Natural killer cell (primary cell): ENCODE results near the gene CEP104. TPM values are rescaled to one million over a fixed set of nuclear protein-coding genes. Genes with fewer than 3 reads are reported as not detected.
A peak's percentile ranks its signal among the peaks of the same experiment; 100 is the strongest.

ENCODE experiments used
- ATAC-seq, 3 donors: fragments of 150-1000 bp in 2 of 3; fragments of 200-7000 bp in 1 of 3; cut with Tn5 transposase; 1 replicate in 1 of 3; 2 replicates in 2 of 3; pipeline ENCODE4 v1.10.0; 2021; ENCODE audit warnings: mild to moderate bottlenecking in 2 of 3, moderate library complexity in 2 of 3
- DNase-seq, 2 donors: peaks; one replicate each; pipeline versions ENCODE4 v3.0.0 to v3.0.0-alpha.2; 2013 to 2021; ENCODE audit warnings: mixed read lengths in 1 of 2
- H3K27ac ChIP-seq: one replicate; pipeline ENCODE4 v1.5.1; 2013; ENCODE audit warnings: mild to moderate bottlenecking, low read length
- H3K27me3 ChIP-seq: one replicate; pipeline ENCODE4 v1.6.1; 2013; ENCODE audit warnings: low read length; ENCODE audit not compliant: control insufficient read depth, insufficient read depth
- H3K36me3 ChIP-seq: one replicate; pipeline ENCODE4 v1.6.1; 2013; ENCODE audit warnings: low read length; ENCODE audit not compliant: control insufficient read depth, insufficient read depth
- H3K4me1 ChIP-seq: one replicate; pipeline ENCODE4 v1.6.1; 2013; ENCODE audit warnings: low read length; ENCODE audit not compliant: control insufficient read depth, insufficient read depth
- H3K4me3 ChIP-seq: one replicate; pipeline ENCODE4 v1.5.1; 2013; ENCODE audit warnings: low read length
- H3K9me3 ChIP-seq: one replicate; pipeline ENCODE4 v1.6.1; 2013; ENCODE audit warnings: low read length; ENCODE audit not compliant: control insufficient read depth, insufficient read depth
- H3K27ac Mint-ChIP-seq, 2 donors: one replicate each; pipeline ENCODE4 v1.8.0; 2022; ENCODE audit warnings: mild to moderate bottlenecking in 2 of 2, mixed read lengths in 2 of 2, moderate library complexity in 1 of 2
- H3K27me3 Mint-ChIP-seq, 2 donors: one replicate each; pipeline ENCODE4 v1.8.0; 2022; ENCODE audit warnings: low read depth in 2 of 2, mixed read lengths in 2 of 2
- H3K36me3 Mint-ChIP-seq: one replicate; pipeline ENCODE4 v1.8.0; 2022; ENCODE audit warnings: mixed read lengths
- H3K4me1 Mint-ChIP-seq, 2 donors: one replicate each; pipeline ENCODE4 v1.8.0; 2022; ENCODE audit warnings: mixed read lengths in 2 of 2
- H3K4me3 Mint-ChIP-seq: one replicate; pipeline ENCODE4 v1.8.0; 2022; ENCODE audit warnings: mild to moderate bottlenecking, moderate library complexity, mixed read lengths
- H3K9me3 Mint-ChIP-seq, 2 donors: one replicate each; pipeline ENCODE4 v1.8.0; 2022; ENCODE audit warnings: mixed read lengths in 2 of 2
- WGBS: methylation state at CpG from one replicate; pipeline ENCODE4 v1.1.7; 2013; ENCODE audit warnings: missing lambda C conversion rate; ENCODE audit not compliant: insufficient coverage; 5-methylcytosine and 5-hydroxymethylcytosine counted together
- intact Hi-C: fragments of 100-400 bp; cut with micrococcal nuclease; formaldehyde crosslinking; loops from one replicate; pipeline ENCODE4 v1.14.2; 2022
- total RNA-seq, 4 donors: library from RNA; stranded (reverse); fragments of 120-200 nt in 1 of 4; gene quantifications; one replicate each; pipeline versions ENCODE4 v1.2.3 to v1.2.4, GENCODE V29; 2013 to 2022
- TF ChIP-seq, protein P1 (sequence below): fragments of 200-600 bp; IDR thresholded peaks from one replicate; pipeline ENCODE4 v1.8.0; 2022; ENCODE audit warnings: antibody characterized with exemption

CEP104 gene
- total RNA-seq, 3 donors from 2014 or later (not counting 1 experiment from before 2014, with no cell fraction given): 37.1 to 60.2 (median 51.8) TPM

DNA sequence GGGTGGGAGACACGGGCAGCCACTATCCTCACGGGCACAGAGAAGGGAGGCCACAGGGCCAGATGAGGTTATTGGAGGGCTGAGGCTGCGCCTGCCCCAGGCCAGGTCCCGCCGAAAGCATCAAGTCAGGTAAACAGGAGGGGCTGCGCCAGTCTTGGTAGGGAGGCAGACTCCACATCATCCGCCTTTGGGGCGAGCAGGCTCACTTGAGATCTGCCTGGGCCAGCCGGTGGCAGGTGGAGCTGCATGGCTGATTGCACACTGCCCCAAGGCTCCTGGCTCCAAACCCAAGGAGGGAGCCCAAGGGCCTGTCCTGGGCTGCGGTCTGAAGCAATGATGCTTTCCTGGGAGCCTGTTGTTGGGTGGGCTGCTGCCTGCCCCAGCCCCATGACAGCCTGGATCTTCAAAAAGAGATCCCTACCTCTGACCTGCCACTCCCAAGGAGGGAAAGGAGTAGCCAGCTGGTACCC, 79.9 kb downstream of the CEP104 start:
- H3K36me3 ChIP-seq: peaks cover 27% of the 10 kb centered on the region
- Mint-ChIP-seq H3K4me1 (peaks cover 0 to 7% of the 10 kb centered on the region in 2 donors), H3K9me3 (no peaks in the 10 kb centered on the region), H3K4me3 (no peak overlapping the region), H3K27ac (no peak overlapping the region), H3K36me3 (peaks cover 7% of the 10 kb centered on the region), H3K27me3 (no peaks in the 10 kb centered on the region)
- H3K27me3 ChIP-seq: no peaks in the 10 kb centered on the region
- intact Hi-C loops: no loop called here
- 91% methylated on average over 10 of the region's 10 CpGs for WGBS
- DNase-seq (no peak), ATAC-seq (no peak)
- H3K9me3 ChIP-seq: no peaks in the 10 kb centered on the region
- no peak overlapping the region for H3K27ac ChIP-seq
- H3K4me1 ChIP-seq: peaks cover 22% of the 10 kb centered on the region
- H3K4me3 ChIP-seq: no peak overlapping the region
- TF ChIP-seq, protein P1, sequence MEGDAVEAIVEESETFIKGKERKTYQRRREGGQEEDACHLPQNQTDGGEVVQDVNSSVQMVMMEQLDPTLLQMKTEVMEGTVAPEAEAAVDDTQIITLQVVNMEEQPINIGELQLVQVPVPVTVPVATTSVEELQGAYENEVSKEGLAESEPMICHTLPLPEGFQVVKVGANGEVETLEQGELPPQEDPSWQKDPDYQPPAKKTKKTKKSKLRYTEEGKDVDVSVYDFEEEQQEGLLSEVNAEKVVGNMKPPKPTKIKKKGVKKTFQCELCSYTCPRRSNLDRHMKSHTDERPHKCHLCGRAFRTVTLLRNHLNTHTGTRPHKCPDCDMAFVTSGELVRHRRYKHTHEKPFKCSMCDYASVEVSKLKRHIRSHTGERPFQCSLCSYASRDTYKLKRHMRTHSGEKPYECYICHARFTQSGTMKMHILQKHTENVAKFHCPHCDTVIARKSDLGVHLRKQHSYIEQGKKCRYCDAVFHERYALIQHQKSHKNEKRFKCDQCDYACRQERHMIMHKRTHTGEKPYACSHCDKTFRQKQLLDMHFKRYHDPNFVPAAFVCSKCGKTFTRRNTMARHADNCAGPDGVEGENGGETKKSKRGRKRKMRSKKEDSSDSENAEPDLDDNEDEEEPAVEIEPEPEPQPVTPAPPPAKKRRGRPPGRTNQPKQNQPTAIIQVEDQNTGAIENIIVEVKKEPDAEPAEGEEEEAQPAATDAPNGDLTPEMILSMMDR: no peak

DNA sequence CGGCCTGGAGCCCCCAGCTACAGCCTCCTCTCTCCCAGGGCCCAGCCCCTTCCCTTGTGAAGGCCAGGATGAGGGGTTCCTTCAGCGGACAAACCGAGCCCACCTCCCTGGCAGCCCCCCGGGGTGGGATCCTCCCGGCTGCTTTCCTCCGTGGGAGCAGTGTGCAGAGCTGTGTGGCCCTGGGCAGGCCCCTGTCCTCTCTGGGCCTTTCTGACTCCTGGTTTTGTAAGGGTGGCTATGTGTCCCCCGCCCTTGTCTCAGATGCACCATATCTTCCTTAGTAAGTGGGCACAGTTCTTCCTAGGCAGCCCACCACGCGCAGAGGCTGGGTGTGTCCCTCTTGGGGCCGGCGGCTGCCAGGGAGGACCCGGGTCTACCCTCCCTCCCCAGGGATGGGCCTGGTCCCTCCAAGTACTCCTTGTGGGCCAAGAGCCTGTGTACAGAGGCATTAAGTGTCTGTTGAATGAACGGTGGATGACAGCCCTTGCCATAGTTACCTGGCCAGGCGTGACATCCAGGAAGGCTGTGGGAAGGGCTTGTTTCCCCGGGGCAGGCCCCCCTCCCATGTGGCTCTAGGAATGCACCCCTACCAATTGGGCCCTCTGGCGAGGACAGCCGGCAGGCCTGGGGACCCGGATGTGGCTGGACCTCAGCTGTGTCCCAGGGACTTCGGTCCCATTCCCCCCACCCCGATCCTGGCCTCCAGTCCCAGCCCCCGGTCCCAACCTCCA, 80.6 kb downstream of the CEP104 start:
- H3K4me1 ChIP-seq: peaks cover 28% of the 10 kb centered on the region
- H3K27me3 ChIP-seq: no peaks in the 10 kb centered on the region
- intact Hi-C loops: no loop called here
- H3K4me1 Mint-ChIP-seq: peaks cover 0 to 12% of the 10 kb centered on the region in 2 donors
- peaks cover 7% of the 10 kb centered on the region for H3K36me3 Mint-ChIP-seq
- ATAC-seq (no peak), DNase-seq (no peak)
- H3K27ac ChIP-seq: no peak overlapping the region
- no peaks in the 10 kb centered on the region for H3K27me3 Mint-ChIP-seq
- H3K4me3 Mint-ChIP-seq: no peak overlapping the region
- H3K9me3 Mint-ChIP-seq: no peaks in the 10 kb centered on the region
- WGBS: 88% methylated on average over 21 of the region's 21 CpGs
- TF ChIP-seq, protein P1: no peak
- H3K27ac Mint-ChIP-seq: no peak overlapping the region
- H3K36me3 ChIP-seq: peaks cover 21% of the 10 kb centered on the region
- H3K4me3 ChIP-seq: no peak overlapping the region
- no peaks in the 10 kb centered on the region for H3K9me3 ChIP-seq

DNA sequence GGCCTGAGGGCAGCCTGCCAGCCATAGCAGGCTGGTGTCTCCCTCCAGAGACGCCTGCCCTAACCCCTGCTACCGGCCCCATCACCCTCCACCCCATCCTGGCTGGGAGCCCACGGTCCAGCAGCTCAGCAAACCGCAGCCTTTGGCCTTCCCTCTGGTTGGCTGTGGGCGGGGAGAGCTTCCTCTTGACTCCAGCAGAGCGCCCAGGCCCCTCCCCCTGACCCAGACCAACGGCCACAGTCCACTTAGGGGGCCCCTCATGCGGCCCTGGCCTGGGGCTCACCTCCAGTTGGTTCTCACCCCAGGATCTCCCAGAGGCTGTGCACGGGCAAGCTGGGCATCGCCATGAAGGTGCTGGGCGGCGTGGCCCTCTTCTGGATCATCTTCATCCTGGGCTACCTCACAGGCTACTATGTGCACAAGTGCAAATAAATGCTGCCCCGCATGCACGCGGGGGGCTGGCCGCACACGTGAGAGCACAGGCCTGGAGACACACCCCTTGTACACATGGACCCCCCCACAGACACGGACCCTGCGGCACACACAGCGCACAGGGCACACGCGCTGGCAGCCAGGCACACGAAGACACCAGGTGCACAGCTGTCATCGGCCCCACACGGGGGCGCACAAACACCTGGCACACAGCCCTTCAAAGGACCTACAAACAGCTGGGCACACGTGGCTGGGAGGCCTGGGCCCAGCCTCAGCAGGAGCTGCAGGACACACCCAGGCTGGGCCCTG, 81.4 kb downstream of the CEP104 start:
- Histone ChIP-seq H3K36me3 (peaks cover 17% of the 10 kb centered on the region), H3K4me1 (peaks cover 31% of the 10 kb centered on the region), H3K9me3 (no peaks in the 10 kb centered on the region), H3K27ac (no peak overlapping the region), H3K4me3 (no peak overlapping the region), H3K27me3 (no peaks in the 10 kb centered on the region)
- Mint-ChIP-seq H3K4me3 (no peak overlapping the region), H3K36me3 (peaks cover 7% of the 10 kb centered on the region), H3K4me1 (peaks cover 0 to 14% of the 10 kb centered on the region in 2 donors), H3K9me3 (no peaks in the 10 kb centered on the region), H3K27ac (peak overlapping the region in 1 of 2 donors; percentile 27), H3K27me3 (no peaks in the 10 kb centered on the region)
- WGBS: 31% methylated on average over 27 of the region's 27 CpGs
- ATAC-seq (no peak), DNase-seq (peak in 1 of 2 donors; percentile 78)
- intact Hi-C loops: no loop called here
- TF ChIP-seq, protein P1: no peak
